GM18861 (cell line): ENCODE measurements around the gene EPB41L5.

Experiments used
- ATAC-seq: cut with Tn5 transposase; IDR thresholded peaks from one replicate; pipeline ENCODE4 v1.9.1; 2021; ENCODE audit not compliant: unreplicated experiment

The EPB41L5 gene

GRCh38 chr2:120224735-120225548 is 212.1 kb downstream of the EPB41L5 start:
- no peak for ATAC-seq

GRCh38 chr2:120225549-120226065 is 212.7 kb downstream of the EPB41L5 start:
- no peak for ATAC-seq

DNA sequence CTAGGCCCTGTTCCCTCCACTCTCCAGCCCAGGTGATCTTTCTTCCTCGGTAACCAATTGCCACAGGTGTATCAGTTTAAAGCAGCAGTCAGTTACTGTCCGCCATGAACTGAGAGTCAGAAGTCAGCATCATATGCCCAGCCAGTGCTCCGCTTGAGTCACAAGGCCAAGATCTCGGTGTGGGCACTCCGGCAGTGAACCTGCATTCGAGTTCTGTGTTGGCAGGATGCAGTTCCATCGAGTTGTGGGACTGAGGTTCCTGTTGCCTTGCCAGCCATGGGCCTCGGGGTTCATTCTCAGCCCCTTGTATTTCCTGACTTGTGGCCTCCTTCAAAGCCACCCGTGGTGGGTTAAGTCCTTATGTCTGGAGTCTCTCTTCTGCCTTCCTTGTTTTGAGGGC is 213.4 kb downstream of the EPB41L5 start:
- ATAC-seq: no peak

GRCh38 chr2:120227111-120227991 is 214.5 kb downstream of the EPB41L5 start:
- no peak for ATAC-seq

DNA sequence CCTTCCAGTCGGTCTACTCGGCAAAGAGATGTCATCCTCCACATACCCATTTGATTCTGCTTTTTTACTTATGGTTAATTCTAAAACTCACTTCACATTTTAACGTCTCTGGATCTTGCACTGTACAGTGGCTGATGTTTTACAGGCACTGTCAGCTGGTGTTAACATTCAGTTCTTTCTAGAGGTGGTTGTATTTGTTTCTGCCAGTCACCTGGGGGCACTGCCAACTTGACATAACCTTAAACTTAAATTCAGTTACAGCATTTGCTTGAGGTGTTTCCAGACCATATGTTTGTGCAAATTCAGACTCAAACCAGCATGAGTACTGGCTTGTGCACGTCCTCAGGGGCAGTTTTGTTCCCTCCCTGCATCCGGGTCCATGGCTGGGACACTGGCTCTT is 215.6 kb downstream of the EPB41L5 start:
- no peak for ATAC-seq
